Measurements from ENCODE around the gene APH1B.

APH1B gene

GRCh38 chr15:63291507-63291906 is 14.1 kb downstream of the APH1B start:
- Histone ChIP-seq H3K4me2 (ENCODE audit: low read length) (no peak overlapping the region), H3K27me3 (ENCODE audit: control insufficient read depth, insufficient read depth, low read length) (no peaks in the 10 kb centered on the region), H3K9ac (no peak overlapping the region), H3K27ac (no peak overlapping the region), H3K4me3 (ENCODE audit: low read depth, low read length) (no peak overlapping the region), H3K9me3 (ENCODE audit: control insufficient read depth, low read length) (no peaks in the 10 kb centered on the region), H3K4me1 (no peaks in the 10 kb centered on the region), H3K79me2 (no peaks in the 10 kb centered on the region), H2AFZ (no peak overlapping the region), H3K36me3 (ENCODE audit: control insufficient read depth, insufficient read depth, low read length) (no peaks in the 10 kb centered on the region)
- no peak for TF ChIP-seq CTCF (IDR thresholded peaks at IDR 0.05)

GRCh38 chr15:63292241-63292640 is 14.8 kb downstream of the APH1B start:
- TF ChIP-seq CTCF (IDR thresholded peaks at IDR 0.05), result no peak
- no peak overlapping the region for H3K9ac ChIP-seq
- no peaks in the 10 kb centered on the region for H3K36me3 ChIP-seq (ENCODE audit: control insufficient read depth, insufficient read depth, low read length)
- H3K4me1 ChIP-seq, result no peaks in the 10 kb centered on the region
- H3K4me2 ChIP-seq (ENCODE audit: low read length), result no peak overlapping the region
- H3K4me3 ChIP-seq (ENCODE audit: low read depth, low read length), result no peak overlapping the region
- H2AFZ ChIP-seq, result no peak overlapping the region
- H3K79me2 ChIP-seq, result no peaks in the 10 kb centered on the region
- no peaks in the 10 kb centered on the region for H3K9me3 ChIP-seq (ENCODE audit: control insufficient read depth, low read length)
- no peaks in the 10 kb centered on the region for H3K27me3 ChIP-seq (ENCODE audit: control insufficient read depth, insufficient read depth, low read length)
- H3K27ac ChIP-seq, result no peak overlapping the region

- H3K9me3 ChIP-seq (ENCODE audit: control insufficient read depth, low read length), result no peaks in the 10 kb centered on the region
- no peak overlapping the region for H2AFZ ChIP-seq
- no peak overlapping the region for H3K4me2 ChIP-seq (ENCODE audit: low read length)
- no peaks in the 10 kb centered on the region for H3K4me1 ChIP-seq
- no peaks in the 10 kb centered on the region for H3K36me3 ChIP-seq (ENCODE audit: control insufficient read depth, insufficient read depth, low read length)
- no peak overlapping the region for H3K27ac ChIP-seq
- H3K9ac ChIP-seq, result no peak overlapping the region
- no peaks in the 10 kb centered on the region for H3K27me3 ChIP-seq (ENCODE audit: control insufficient read depth, insufficient read depth, low read length)
- no peaks in the 10 kb centered on the region for H3K79me2 ChIP-seq
- no peak for TF ChIP-seq CTCF (IDR thresholded peaks at IDR 0.05)
- H3K4me3 ChIP-seq (ENCODE audit: low read depth, low read length), result no peak overlapping the region
Observed at GRCh38 chr15:63292771-63293170, 15.4 kb downstream of the APH1B start.

- Histone ChIP-seq H3K27ac (no peak overlapping the region), H3K9ac (no peak overlapping the region), H2AFZ (no peak overlapping the region), H3K4me2 (ENCODE audit: low read length) (no peak overlapping the region), H3K79me2 (no peaks in the 10 kb centered on the region), H3K27me3 (ENCODE audit: control insufficient read depth, insufficient read depth, low read length) (no peaks in the 10 kb centered on the region), H3K4me1 (no peaks in the 10 kb centered on the region), H3K4me3 (ENCODE audit: low read depth, low read length) (no peak overlapping the region), H3K36me3 (ENCODE audit: control insufficient read depth, insufficient read depth, low read length) (no peaks in the 10 kb centered on the region), H3K9me3 (ENCODE audit: control insufficient read depth, low read length) (no peaks in the 10 kb centered on the region)
- no peak for TF ChIP-seq CTCF (IDR thresholded peaks at IDR 0.05)
Observed at GRCh38 chr15:63294359-63294758, 17.0 kb downstream of the APH1B start.

- H3K4me2 ChIP-seq (ENCODE audit: low read length), result no peak overlapping the region
- H3K27me3 ChIP-seq (ENCODE audit: control insufficient read depth, insufficient read depth, low read length), result no peaks in the 10 kb centered on the region
- no peak overlapping the region for H3K27ac ChIP-seq
- H3K4me3 ChIP-seq (ENCODE audit: low read depth, low read length), result no peak overlapping the region
- H3K36me3 ChIP-seq (ENCODE audit: control insufficient read depth, insufficient read depth, low read length), result no peaks in the 10 kb centered on the region
- no peaks in the 10 kb centered on the region for H3K79me2 ChIP-seq
- H3K9ac ChIP-seq, result no peak overlapping the region
- H2AFZ ChIP-seq, result no peak overlapping the region
- TF ChIP-seq CTCF (IDR thresholded peaks at IDR 0.05), result no peak
- H3K9me3 ChIP-seq (ENCODE audit: control insufficient read depth, low read length), result no peaks in the 10 kb centered on the region
- H3K4me1 ChIP-seq, result no peaks in the 10 kb centered on the region
Observed at GRCh38 chr15:63295341-63295740, 17.9 kb downstream of the APH1B start.

Measured in parathyroid adenoma (tissue), 2 donors.